Activated CD4-positive, alpha-beta T cell treated with anti-CD3 and anti-CD28 coated beads, Interleukin-2, amount 50 U/mL, for 48 hours (primary cell): ENCODE results near the gene CTNNBL1.
A peak's percentile ranks its signal among the peaks of the same experiment; 100 is the strongest.

Source experiments
- DNase-seq, 2 experiments: peaks; one replicate each; pipeline ENCODE4 v3.0.0-alpha.2; 2020

The CTNNBL1 gene

DNA sequence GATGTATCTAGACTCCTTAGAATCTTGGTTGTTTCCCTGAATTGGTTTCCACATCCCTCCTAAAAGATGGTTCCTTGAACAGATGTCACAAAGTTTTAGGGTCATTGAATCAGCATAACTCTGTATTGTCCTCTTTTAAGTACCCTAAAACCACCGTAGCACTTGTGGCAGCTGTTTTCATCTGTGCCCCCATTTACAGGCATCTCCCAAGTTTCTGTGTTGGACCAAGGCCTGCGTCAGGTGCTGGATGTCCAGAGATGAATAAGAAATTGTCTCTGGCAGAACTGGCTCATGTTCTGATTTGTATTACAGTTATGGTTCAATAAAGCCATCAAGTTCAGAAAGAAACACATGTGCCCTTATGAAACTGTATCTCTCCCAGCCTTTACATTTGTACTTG lies 48.3 kb downstream of the CTNNBL1 start:
- DNase-seq: no peak

DNA sequence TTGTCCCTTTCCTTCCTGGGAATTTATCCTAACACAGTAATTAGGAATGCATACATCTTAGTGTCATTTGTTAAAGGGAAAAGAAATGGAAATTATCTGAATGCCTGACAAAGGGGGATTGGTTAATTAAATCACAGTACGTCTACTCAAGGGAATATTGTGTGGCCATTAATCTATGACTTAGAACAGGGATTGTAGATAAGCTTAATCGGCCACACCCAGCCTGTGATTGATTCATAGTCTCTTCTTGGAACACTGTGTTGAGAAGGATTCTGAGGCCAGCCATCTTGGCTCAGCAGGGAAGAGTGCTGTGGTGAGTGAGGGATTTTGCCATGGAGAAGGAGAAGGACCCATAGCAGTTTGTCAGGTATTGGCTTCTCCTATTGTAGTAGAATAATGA lies 50.5 kb downstream of the CTNNBL1 start:
- no peak for DNase-seq

DNA sequence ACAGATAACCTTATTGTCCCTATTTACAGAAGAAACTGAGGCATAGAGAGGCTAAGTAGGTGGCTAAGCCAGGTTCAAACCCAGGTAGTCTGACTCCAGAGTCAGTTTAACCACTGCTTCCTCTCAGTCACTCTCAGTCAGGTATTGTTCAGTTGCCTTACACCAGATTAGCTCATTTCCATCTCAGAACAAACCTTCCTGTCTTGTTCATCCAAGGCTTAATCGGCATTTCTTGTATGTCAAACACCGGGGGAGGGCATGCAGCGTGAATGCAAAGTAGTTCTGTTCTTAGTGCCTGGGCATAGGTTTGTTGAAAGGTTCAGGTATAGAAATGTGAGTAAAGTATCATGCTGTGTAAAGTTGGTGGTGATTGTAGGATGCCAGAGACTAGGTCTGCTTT lies 51.7 kb downstream of the CTNNBL1 start:
- DNase-seq: peak in 1 of 2 experiments; percentile 9

DNA sequence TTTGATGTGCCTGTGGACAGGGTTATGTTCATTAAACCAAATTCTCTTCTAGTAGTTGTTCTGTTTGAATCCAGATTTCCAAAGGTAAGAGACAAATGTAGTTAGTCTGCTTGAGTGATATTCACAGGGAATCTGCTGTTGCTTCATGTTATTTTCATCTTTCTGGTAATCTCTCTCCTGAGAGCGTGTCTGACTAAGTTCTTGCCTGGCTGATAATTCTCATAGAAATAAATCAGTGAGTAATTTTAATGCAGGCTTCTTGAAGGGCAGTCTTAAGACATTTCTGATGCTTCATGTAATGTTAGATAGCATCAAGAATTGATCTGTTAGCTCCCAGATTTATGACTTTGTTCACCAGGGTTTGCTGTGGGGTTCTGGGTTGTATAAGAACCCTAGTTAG lies 54.2 kb downstream of the CTNNBL1 start:
- DNase-seq: no peak

DNA sequence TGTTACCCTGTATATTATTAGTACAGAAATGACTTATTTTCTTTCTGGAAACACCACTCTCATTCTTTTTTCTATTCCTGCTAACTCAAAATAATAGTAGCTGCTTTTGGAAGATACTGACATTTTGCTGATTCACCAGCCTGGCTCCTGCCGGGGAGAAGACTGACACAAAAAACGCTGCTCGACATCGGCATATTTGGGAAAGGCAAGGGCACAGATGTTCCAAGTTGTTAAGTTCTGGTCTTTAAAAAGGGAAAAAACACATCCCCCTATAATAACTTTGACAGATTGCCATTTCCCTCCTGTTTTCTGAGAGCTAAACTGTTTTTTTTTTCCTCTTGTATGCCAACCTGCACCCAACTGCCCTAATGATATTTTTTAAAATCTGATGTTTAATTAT lies 55.4 kb downstream of the CTNNBL1 start:
- DNase-seq: no peak

DNA sequence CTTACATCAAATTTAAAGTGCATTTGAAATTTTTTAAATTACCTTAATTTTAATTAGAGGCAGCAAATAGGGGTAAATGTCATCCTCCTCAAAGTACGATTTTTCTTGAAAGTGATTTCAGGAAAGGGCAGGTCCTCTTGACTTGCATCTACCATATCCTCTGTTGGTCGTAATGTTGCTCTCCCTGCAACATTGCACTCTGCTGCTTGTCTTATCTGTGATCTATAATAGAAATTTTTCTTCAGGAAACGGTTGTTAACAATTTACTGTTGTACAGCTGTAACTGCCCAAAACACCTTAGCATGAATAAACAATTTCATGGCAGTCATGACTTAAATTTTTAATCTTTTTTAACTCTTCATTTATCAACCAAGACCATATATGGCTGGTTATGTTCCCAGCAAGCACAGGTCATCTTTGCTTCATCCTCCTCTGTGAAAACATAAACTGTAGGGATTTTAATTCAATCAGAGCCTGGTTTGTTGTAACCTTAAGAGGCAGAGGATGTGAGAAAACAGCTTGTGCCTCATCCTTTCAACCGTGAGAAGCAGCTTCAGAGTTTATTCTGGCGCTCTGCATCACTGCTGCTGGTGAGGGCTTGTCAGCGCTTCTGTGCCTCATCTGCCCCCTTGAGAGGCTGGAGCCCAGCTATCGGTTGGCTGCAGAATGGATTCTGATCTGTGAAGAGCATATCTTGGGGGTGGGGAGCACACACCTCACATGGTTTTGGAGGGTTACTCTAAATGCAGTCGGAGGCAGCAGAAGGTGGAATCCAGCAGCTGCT lies 56.0 kb downstream of the CTNNBL1 start:
- DNase-seq: no peak

DNA sequence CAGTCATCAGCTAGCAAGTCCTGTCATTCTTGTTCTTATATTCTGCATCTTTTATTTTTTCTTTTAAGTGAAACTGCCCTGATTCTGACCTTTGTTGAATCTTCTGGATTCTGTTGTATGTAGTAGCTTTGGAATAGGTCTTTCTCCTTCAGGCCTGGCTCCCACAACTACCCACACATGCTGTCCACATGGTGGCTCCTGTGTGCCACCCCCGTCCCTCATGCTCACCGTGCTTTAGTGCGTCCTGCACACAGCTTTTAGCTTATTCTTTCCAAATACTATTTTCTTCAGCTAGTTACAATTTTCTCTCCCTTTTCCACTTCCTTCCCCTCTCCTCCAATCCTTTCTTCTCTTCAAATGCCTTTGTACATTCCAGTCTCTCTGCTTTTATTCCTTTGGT lies 61.8 kb downstream of the CTNNBL1 start:
- DNase-seq: no peak

DNA sequence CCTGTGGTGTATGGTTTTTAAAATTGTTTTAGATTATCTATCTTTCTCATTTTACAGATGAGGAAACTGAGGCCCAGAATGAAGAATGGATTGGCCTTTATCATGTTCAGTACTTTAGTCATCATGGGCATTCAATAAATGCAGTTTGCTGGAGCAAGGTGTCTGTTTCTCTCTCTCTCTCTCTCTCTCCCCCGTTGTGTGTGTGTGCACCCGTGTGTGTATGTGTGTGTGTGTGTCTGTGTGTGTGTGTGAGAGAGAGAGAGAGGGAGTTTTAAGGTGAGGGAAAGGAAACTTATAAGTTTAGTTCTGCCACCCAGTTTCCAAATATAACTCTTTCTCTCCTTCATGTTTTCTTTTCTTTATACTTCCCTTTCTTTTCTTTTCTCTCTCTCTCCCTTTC lies 62.4 kb downstream of the CTNNBL1 start:
- no peak for DNase-seq

DNA sequence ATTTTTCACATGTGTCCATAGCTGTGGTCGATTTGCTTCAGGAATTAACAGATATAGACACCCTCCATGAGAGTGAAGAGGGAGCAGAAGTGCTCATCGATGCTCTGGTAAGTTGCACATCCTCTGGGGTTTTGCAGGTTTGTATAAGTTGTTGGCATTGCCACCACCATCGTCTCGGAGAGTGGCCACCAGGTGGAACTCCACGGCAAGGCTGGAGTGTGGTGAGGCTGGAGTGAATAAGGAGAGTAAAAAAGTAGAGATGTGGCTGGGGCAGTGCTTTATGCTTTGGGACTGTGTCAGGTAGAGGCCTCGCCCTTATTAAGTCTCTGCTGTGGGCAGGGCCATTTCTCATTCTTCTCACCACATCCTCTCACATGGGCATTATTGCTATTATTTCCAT lies 63.7 kb downstream of the CTNNBL1 start:
- DNase-seq: no peak

DNA sequence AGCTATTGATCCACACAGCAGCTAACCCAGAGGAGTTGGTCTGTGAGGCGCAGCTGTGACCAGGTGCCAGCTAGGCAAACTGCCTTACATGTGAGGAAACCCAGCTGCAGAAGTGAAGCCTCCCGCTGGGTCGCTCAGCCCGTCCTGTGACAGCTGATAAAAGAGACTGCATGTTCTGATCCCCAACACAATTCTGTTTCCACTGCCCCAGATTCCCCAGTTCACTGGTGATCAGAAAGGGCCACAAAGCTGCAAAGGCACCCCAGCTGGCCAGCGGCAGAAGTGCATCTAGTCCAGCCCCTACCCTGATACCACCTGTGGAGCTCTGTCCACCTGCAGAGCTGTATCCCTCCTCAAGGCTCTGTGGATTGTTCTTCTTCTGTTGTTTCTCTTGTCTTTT lies 64.5 kb downstream of the CTNNBL1 start:
- DNase-seq: no peak

DNA sequence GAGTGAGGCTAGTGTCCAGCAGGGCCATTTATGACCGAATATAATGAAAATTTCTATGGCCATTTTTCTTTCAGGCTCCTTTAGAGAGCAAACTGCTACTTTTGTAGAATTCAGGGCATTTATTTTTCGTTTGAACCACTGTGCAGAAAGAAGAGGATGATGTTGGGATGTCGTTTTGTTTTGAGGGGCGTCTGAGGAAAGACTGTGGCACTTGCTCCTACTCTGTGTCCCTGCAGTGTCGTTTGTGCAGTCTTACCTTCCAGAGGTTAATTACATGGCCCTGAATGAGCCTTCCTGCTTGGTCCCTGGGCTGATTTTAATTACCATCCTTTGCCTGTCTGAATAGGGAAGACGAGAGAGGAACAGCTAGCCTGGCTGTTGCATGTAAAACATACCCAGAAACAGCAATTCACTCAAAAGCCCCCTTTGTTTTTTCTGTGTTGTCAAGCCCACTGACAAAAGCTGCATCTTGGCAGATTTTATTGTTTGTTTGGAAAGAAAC lies 65.3 kb downstream of the CTNNBL1 start:
- no peak for DNase-seq

DNA sequence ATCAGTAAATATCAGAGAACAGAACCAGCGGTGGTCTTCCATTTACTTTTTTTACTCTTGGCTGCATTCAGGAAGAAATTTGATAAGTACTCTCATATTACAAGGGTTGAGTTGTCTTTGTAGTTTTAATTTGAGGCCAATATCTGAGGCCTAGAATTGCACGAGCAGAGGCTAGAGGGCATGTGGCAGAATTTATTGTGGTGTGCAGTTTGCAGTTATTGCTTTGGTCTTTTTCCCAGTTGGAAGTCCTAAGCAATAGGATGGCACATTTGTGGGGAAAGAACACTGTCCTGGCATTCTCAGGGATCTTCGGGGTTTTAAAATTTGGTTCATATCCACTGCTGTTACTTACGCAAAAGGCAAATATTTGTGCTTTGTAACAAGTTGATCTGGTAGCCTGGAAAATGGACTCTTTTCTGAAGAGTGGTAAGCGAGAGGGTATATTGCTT lies 66.0 kb downstream of the CTNNBL1 start:
- DNase-seq: no peak

DNA sequence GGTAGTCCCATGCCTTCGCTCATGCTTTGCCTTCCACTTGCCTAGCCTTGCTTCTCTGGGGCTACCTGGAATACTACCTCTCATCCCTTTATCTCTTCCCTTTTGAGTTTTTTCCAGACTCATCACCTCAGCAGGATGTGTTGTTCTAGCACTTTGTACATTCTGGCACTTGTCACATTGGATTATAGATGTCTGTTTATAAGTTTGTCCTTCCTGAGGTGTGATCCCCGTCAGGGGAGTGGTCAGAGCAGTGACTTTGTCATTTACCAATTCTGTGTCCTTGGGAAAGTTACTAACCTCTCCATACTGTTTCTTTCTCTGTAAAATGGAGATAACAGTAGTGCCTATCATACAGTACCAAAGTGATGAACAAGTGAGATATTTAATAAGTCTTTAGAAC lies 66.5 kb downstream of the CTNNBL1 start:
- no peak for DNase-seq

DNA sequence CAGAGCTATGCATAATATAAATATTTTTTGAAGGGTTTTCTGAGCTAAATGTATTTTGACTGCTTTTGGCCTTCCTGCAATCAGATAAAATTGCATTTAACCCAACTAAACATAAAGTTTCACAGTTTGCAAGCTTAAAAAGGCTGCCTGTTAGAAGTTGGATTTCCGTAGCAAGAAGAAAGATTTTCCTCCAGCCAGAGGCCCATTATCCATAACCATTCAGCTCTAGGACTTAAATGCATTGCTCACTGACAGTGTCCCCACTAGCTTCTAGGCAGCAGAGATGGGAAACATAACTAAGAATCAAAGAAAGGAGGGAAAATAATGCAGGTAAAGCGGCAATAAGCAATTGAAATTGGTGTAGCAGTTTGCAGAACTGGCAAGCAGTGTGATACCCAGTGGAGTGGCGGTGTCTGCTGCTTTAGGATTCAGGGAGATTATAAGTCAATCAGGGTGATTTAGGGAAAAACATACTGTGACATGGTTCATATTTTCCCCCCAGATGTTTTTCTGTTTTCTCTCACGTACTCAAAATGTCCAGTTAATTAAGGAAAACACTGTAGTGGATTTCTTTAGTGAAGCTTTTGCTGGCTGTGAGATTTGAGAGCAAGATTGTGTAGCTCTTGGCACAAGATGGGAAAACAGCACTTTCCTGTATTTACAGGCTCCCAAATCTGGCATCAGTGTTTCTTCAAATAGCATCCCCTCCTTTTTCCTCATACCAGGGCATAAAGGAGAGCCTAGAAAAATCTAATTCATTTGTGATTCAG lies 69.1 kb downstream of the CTNNBL1 start:
- no peak for DNase-seq

DNA sequence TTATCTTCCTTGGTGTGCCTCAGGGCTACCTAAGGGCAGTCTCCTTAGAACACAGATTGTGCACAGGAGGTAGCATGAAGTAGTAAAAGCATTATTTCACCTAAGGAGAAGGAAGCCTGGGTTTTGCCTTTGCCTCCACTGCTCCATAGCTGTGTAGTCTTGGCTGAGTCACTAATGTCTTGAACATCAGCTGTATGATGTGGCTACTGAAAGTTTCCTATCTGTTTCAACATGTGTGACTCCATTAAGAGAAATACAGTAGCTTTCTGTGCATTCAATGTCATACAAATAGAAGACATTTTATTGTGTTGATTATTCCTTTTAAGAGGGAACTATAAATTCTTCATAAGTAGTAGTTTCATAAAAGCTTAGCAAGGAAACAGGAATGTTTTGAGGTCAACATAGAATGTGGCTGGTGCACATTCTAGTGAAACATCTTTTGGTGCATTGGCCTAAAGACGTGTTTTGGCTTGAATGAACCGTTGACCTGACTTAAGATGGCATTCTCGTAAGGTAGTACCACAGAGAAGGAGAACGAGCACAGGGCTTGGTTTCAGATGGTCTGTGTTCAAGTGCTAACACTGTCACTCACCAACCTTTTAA lies 70.6 kb downstream of the CTNNBL1 start:
- DNase-seq: no peak

DNA sequence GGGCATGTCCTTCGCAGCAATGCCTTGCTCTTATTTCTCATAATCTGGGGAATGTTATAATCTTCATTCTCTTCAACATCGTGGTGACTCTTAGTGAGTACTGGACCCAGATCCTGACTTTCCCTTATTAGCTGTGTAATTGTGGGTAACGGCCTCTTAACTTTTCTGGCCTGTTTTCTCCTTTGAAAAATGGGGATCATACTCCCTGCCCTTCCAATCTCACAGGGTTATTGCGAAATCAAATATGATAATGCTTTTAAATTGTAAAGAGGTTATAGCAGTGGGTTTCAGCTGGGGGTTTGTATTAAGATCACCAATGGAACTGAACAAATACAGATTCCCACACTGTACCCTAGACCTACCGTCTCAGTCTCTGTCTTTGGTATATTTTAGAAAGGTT lies 77.1 kb downstream of the CTNNBL1 start:
- DNase-seq: no peak

DNA sequence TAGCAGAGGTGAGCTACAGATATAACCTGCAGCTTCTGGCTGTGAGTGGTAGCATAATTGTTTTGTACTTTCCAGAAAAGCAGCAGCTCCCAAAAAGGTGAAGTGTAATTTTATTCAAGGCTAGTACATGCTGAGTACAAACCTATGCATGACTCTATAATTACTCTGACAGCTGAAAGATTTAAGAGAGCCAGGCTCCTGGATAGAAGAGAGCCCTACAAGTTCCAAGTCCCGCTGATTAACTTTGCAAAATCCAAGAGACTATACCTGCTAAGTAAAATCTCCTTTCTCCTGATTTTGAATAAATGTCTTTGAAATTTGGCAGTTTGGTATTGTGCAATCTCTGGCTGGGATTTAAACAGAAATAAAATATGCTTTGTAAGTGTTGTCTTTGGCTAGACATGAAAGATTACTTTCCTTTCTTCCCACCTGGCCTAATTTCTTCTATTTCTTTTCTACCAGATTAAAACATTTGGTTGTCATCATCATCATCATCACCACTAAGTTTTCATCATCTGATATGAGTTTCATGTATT lies 79.5 kb downstream of the CTNNBL1 start:
- DNase-seq: no peak

DNA sequence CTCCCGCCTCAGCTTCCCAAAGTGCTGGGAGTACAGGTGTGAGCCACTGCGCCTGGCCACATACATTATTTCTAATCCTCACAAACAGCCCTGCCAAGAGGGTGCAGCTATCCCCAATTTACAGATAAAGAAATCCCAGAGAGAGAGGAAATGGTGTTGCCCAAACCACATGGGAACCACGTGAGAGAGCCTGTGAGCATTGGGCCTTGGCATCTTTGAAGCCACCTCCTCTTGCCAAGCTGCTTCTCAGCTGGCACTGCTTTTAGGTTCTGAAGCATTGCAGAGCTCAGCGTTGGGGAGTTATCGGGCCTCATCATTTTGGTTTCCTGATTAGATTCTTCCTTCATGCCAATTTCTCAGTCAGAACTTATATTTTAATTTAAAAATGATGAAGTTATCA lies 80.3 kb downstream of the CTNNBL1 start:
- DNase-seq: no peak

DNA sequence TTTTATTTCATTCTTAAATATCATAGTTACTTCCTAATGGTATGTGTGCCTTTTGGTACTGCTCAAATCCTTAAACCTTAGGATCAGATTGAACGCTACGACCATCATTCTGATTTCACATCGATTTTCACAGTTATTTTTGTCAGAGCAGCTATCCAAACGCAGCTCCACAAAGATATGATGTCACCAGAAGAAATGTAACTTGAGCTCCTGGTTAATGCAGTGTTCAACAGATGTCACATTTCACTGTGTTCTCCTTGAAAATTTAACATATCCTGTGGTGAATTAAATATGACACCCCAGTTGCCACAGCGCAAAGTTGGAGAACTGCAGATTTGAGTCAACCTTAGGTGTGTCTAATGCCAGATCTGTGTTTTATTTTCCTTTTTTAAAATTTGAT lies 81.4 kb downstream of the CTNNBL1 start:
- no peak for DNase-seq

DNA sequence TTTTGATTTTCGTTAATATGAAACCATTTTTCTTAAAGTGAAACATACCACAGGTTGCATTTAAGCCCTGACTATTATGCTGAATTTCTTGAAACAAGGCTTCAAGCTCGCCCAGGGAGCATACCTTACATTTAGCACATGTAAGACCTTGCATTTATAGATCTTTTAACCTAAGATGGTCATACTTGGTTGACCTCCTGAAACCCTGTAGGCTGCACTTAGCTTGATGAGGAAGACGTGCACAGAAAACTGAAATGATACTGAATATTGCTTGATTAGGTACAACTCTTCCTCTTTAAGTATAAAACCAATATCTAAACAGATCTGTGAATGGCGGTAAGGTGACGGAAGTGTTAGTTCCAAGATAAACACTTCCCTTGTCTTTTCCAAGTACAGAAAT lies 82.2 kb downstream of the CTNNBL1 start:
- no peak for DNase-seq

DNA sequence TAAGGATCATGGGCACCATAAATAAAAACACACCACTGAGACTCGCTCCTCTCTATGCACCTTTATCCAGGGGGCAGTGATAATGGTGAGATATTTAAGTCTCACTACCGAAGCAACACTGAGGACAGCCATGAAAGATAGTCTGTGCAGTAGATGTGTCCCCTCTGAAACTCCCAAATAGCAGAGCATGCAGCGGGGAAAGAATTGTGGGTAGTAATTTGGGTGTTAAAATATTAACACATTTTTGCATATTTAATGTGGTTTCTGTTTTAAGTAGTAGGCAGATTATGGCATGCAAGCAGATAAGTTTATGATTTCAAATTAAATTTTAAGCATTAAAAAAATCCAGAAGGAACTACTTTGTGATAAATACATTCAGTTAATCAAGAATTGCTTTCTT lies 82.7 kb downstream of the CTNNBL1 start:
- DNase-seq: no peak

DNA sequence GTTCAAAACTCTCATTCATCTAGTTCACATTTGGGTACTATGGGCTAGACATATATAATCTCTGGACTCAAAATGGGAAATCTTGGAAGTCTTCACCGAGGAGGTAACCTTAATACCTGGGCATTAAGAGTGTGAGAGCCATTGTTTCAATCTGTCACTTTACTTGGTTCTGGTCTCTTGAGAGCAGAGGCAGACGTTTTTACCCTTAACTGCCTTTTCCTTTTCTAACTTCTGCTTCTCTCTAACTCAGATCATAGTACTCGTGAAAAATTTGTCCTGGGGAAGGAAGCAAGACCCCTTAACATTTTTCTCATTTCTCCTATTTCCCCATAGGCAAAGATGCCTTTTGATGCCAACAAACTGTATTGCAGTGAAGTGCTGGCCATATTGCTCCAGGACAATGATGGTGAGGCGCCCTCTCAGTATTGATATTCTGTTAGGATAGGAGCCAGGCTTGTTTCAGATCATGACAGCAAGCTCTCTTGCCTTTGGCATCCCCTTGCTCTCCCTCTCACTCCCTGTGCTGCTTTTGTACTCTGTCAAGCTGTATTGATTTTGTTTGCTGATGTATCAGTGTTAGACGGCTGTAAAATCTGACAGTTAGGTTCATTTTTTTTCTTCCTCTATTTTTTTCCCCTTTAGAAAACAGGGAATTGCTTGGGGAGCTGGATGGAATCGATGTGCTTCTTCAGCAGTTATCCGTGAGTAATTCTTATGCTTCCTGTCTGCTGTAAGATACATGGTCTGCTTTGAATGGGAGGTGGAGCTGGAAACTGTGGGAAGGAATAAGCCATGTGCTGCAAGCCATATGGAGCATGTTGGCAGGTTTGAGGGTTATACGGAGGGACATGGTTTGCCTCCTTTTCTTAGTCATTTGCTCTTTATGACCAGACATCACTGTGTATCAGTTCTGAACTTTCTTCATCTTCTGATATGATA lies 83.5 kb downstream of the CTNNBL1 start:
- DNase-seq: no peak
